HepG2 (cell line): Measurements from ENCODE around the gene POU2F2. TPM values are rescaled to one million over a fixed set of nuclear protein-coding genes. Genes with fewer than 3 reads are reported as not detected.

Source experiments
- CHD2 ChIP-seq: IDR thresholded peaks from 2 replicates; pipeline ENCODE4 v1.6.1; 2011; ENCODE audit warnings: low read depth, low read length, improper control_type of control experiment
- GZF1 ChIP-seq: sonication (generic); formaldehyde crosslinking; IDR thresholded peaks from 2 replicates; pipeline ENCODE4 v1.5.1; 2020; ENCODE audit warnings: mild to moderate bottlenecking, missing genetic modification reagents
- MTA3 ChIP-seq: sonication (generic); formaldehyde crosslinking; IDR thresholded peaks from 2 replicates; pipeline ENCODE4 v1.4.0; 2020; ENCODE audit warnings: missing genetic modification reagents
- PCBP2 ChIP-seq: fragments of 200-400 bp; formaldehyde crosslinking; optimal IDR thresholded peaks from 2 replicates; pipeline ENCODE3; 2018; ENCODE audit warnings: low read length, low read depth; ENCODE audit not compliant: poor library complexity, severe bottlenecking
- SCMH1 ChIP-seq: sonication (generic); formaldehyde crosslinking; IDR thresholded peaks from 2 replicates; pipeline ENCODE4 v1.9.0; 2021; ENCODE audit warnings: missing genetic modification reagents, mild to moderate bottlenecking, borderline replicate concordance
- SP4 ChIP-seq: sonication (generic); formaldehyde crosslinking; IDR thresholded peaks from 2 replicates; pipeline ENCODE4 v1.8.1; 2023; ENCODE audit warnings: mild to moderate bottlenecking, missing genetic modification reagents
- ZNF256 ChIP-seq: sonication (generic); formaldehyde crosslinking; conservative IDR thresholded peaks from 2 replicates; pipeline ENCODE4 v1.4.0; 2020; ENCODE audit warnings: missing genetic modification reagents
- polyA plus RNA-seq, 8 experiments: library from polyadenylated mRNA; depleted of rRNA in 3 of 8; stranded (reverse) in 7 of 8; unstranded in 1 of 8; fragments of >200 nt; fragmentation: Illumina TruSeq in 4 of 8; extraction: Trizol in 4 of 8; gene quantifications; 2 replicates each; pipeline versions ENCODE4 v1.2.1 to v1.2.3, GENCODE V29; 2011 to 2016; ENCODE audit warnings: low read depth in 4 of 8, missing spikeins in 1 of 8, mixed read lengths in 1 of 8; ENCODE audit not compliant: insufficient read depth in 1 of 8
- total RNA-seq, 5 experiments: library from RNA; depleted of rRNA; stranded (reverse); fragments of >200 nt; fragmentation: Illumina TruSeq; extraction: Trizol; gene quantifications; 2 replicates each; pipeline ENCODE4 v1.2.3, GENCODE V29; 2016; ENCODE audit warnings: low read depth in 1 of 5
- TF ChIP-seq, protein P1 (sequence below), 2 experiments: sonication (generic) in 1 of 2; formaldehyde crosslinking in 1 of 2; IDR thresholded peaks; 2 replicates each; pipeline versions ENCODE4 v1.6.1 to v1.9.0; 2014 to 2022; ENCODE audit warnings: antibody characterized with exemption in 1 of 2, borderline replicate concordance in 1 of 2, inconsistent platforms in 1 of 2, low read depth in 1 of 2, missing genetic modification reagents in 1 of 2

POU2F2 gene
- total and polyA plus RNA-seq, 2 of the 13 experiments (the other 11 are each of a cell fraction or from before 2014, with no cell fraction given): 0.09 to 0.17 TPM

DNA sequence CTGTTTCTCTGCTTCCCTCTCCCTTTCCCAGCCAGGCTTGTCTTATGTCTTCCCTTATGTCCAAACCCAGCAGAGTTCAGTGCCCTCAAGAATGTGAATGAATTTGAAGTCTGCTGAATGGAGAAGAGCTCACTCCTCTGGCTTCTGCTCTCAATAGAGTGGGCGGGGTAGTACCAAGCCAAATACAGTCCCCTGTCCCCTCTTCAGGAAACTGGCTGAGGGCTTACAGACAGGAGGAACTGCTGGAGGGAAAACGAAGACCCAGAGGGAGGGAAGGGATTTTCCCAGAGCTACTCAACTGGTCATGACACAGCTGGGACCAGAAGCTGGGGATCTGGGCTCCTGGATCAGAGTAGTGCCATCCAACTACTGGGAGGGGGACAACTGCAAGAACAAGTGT is 32.9 kb upstream of the POU2F2 start (continued):
- TF ChIP-seq, protein P1, sequence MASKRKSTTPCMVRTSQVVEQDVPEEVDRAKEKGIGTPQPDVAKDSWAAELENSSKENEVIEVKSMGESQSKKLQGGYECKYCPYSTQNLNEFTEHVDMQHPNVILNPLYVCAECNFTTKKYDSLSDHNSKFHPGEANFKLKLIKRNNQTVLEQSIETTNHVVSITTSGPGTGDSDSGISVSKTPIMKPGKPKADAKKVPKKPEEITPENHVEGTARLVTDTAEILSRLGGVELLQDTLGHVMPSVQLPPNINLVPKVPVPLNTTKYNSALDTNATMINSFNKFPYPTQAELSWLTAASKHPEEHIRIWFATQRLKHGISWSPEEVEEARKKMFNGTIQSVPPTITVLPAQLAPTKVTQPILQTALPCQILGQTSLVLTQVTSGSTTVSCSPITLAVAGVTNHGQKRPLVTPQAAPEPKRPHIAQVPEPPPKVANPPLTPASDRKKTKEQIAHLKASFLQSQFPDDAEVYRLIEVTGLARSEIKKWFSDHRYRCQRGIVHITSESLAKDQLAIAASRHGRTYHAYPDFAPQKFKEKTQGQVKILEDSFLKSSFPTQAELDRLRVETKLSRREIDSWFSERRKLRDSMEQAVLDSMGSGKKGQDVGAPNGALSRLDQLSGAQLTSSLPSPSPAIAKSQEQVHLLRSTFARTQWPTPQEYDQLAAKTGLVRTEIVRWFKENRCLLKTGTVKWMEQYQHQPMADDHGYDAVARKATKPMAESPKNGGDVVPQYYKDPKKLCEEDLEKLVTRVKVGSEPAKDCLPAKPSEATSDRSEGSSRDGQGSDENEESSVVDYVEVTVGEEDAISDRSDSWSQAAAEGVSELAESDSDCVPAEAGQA (IDR thresholded peaks at IDR 0.05; ENCODE audit: low read depth): no peak
- TF ChIP-seq, protein P1 (CRISPR knock-in tag; IDR thresholded peaks at IDR 0.05; ENCODE audit: borderline replicate concordance): no peak
- TF ChIP-seq SCMH1: no peak
- TF ChIP-seq PCBP2: no peak
- no peak for TF ChIP-seq CHD2
- no peak for TF ChIP-seq MTA3 (CRISPR knock-in tag)
- TF ChIP-seq SP4 (CRISPR knock-in tag): no peak
- TF ChIP-seq ZNF256 (CRISPR knock-in tag): no peak
- no peak for TF ChIP-seq GZF1 (CRISPR knock-in tag)
